GM19397 (cell line): Measurements from ENCODE around the gene SLC11A2.
"Not testable (repeated sequence)": the region's sequence is repeated elsewhere in the genome, so short reads cannot be mapped to it uniquely, and the experiment has no call there.

Experiments
- ATAC-seq: cut with Tn5 transposase; IDR thresholded peaks from one replicate; pipeline ENCODE4 v1.9.1; 2021; ENCODE audit warnings: mild to moderate bottlenecking, moderate library complexity; ENCODE audit not compliant: unreplicated experiment

Gene SLC11A2

GRCh38 chr12:50991291-50991690, 34.9 kb downstream of the SLC11A2 start:
- ATAC-seq = no peak

GRCh38 chr12:50990791-50991190, 35.4 kb downstream of the SLC11A2 start:
- ATAC-seq = no peak

- ATAC-seq = no peak
Observed at GRCh38 chr12:50990147-50990727, 35.9 kb downstream of the SLC11A2 start.

GRCh38 chr12:50988871-50989270, 37.3 kb downstream of the SLC11A2 start:
- no peak for ATAC-seq

GRCh38 chr12:50988051-50988450, 38.1 kb downstream of the SLC11A2 start:
- no peak for ATAC-seq

GRCh38 chr12:50986966-50987737, 39.0 kb downstream of the SLC11A2 start:
- ATAC-seq = no peak

GRCh38 chr12:50985322-50985721, 40.9 kb downstream of the SLC11A2 start:
- no peak for ATAC-seq

GRCh38 chr12:50984586-50985298, 41.4 kb downstream of the SLC11A2 start:
- ATAC-seq = no peak

- no peak for ATAC-seq
Observed at GRCh38 chr12:50981319-50982239, 44.6 kb downstream of the SLC11A2 start.

GRCh38 chr12:50980545-50980944, 45.6 kb downstream of the SLC11A2 start:
- ATAC-seq = no peak

- no peak for ATAC-seq
Observed at GRCh38 chr12:50979369-50980052, 46.7 kb downstream of the SLC11A2 start.

- no peak for ATAC-seq
Observed at GRCh38 chr12:50971946-50972345, 54.2 kb downstream of the SLC11A2 start.

- ATAC-seq = no peak
Observed at GRCh38 chr12:50964432-50964831, 61.8 kb downstream of the SLC11A2 start.

- no peak for ATAC-seq
Observed at GRCh38 chr12:50961708-50962107, 64.5 kb downstream of the SLC11A2 start.

GRCh38 chr12:50960130-50960529, 66.1 kb downstream of the SLC11A2 start:
- no peak for ATAC-seq

GRCh38 chr12:50955697-50956096, 70.5 kb downstream of the SLC11A2 start:
- ATAC-seq = no peak

GRCh38 chr12:50955288-50955687, 70.9 kb downstream of the SLC11A2 start:
- ATAC-seq = no peak

GRCh38 chr12:50954789-50955188, 71.4 kb downstream of the SLC11A2 start:
- not testable (repeated sequence) for ATAC-seq

GRCh38 chr12:50953047-50953446, 73.1 kb downstream of the SLC11A2 start:
- no peak for ATAC-seq

GRCh38 chr12:50952510-50952909, 73.7 kb downstream of the SLC11A2 start, which contains the start of gene HIGD1C:
TSS of gene HIGD1C (plus strand) at chr12:50952544. CDS start at chr12:50953999, 1,455 bp downstream.
- ATAC-seq = no peak
